Stimulated activated CD4-positive, alpha-beta T cell treated with anti-CD3 and anti-CD28 coated beads, Interleukin-1b, Interleukin-23, amount 100 ng/mL, for 4 hours (primary cell): ENCODE measurements around the gene SHISA6.

Experiments
- DNase-seq, 2 donors: peaks; one replicate each; pipeline ENCODE4 v3.0.0-alpha.2; 2020; ENCODE audit warnings: low read depth in 2 of 2

The SHISA6 gene

GRCh38 chr17:11539637-11540036, 298.6 kb downstream of the SHISA6 start:
- DNase-seq: no peak

- no peak for DNase-seq
Observed at GRCh38 chr17:11545002-11545401, 304.0 kb downstream of the SHISA6 start.

GRCh38 chr17:11545696-11546095, 304.7 kb downstream of the SHISA6 start:
- DNase-seq: no peak

GRCh38 chr17:11547853-11548252, 306.8 kb downstream of the SHISA6 start:
- DNase-seq: no peak

- DNase-seq: no peak
Observed at GRCh38 chr17:11548398-11548797, 307.4 kb downstream of the SHISA6 start.

- no peak for DNase-seq
Observed at GRCh38 chr17:11550431-11550830, 309.4 kb downstream of the SHISA6 start.

GRCh38 chr17:11551442-11551841, 310.4 kb downstream of the SHISA6 start:
- DNase-seq: no peak

GRCh38 chr17:11553135-11553534, 312.1 kb downstream of the SHISA6 start:
- DNase-seq: no peak

- no peak for DNase-seq
Observed at GRCh38 chr17:11554042-11554441, 313.0 kb downstream of the SHISA6 start.

- no peak for DNase-seq
Observed at GRCh38 chr17:11554542-11554941, 313.5 kb downstream of the SHISA6 start.

- no peak for DNase-seq
Observed at GRCh38 chr17:11555530-11555929, 314.5 kb downstream of the SHISA6 start.

GRCh38 chr17:11557727-11558452, 316.9 kb downstream of the SHISA6 start:
- no peak for DNase-seq

- DNase-seq: no peak
Observed at GRCh38 chr17:11558681-11559234, 317.7 kb downstream of the SHISA6 start.

GRCh38 chr17:11559601-11560000, 318.6 kb downstream of the SHISA6 start:
- no peak for DNase-seq

GRCh38 chr17:11561281-11561680, 320.3 kb downstream of the SHISA6 start:
- DNase-seq: no peak

- DNase-seq: no peak
Observed at GRCh38 chr17:11561702-11562101, 320.7 kb downstream of the SHISA6 start.

GRCh38 chr17:11564589-11565380, 323.8 kb downstream of the SHISA6 start:
- no peak for DNase-seq

- no peak for DNase-seq
Observed at GRCh38 chr17:11565591-11565990, 324.6 kb downstream of the SHISA6 start.

GRCh38 chr17:11578998-11579397, 338.0 kb downstream of the SHISA6 start:
- DNase-seq: no peak

GRCh38 chr17:11580677-11581076, 339.7 kb downstream of the SHISA6 start:
- no peak for DNase-seq

GRCh38 chr17:11582217-11582616, 341.2 kb downstream of the SHISA6 start:
- no peak for DNase-seq

GRCh38 chr17:11583306-11583992, 342.4 kb downstream of the SHISA6 start:
- DNase-seq: no peak
